HEK293 (cell line): ENCODE data around the gene SECTM1.

Source experiments
- FEZF1 ChIP-seq: fragments of 450-650 bp; formaldehyde crosslinking; IDR thresholded peaks from 2 replicates; pipeline ENCODE4 v1.5.1; 2016; ENCODE audit warnings: missing biosample characterization, missing genetic modification characterization
- HIC1 ChIP-seq: fragments of 450-650 bp; formaldehyde crosslinking; IDR thresholded peaks from 2 replicates; pipeline ENCODE4 v1.5.1; 2016; ENCODE audit warnings: missing biosample characterization, missing genetic modification characterization
- HOXA7 ChIP-seq: sonication (generic); formaldehyde crosslinking; IDR thresholded peaks from 2 replicates; pipeline ENCODE4 v1.8.1; 2022; ENCODE audit warnings: missing genetic modification reagents, borderline replicate concordance
- KLF9 ChIP-seq: fragments of 450-650 bp; formaldehyde crosslinking; IDR thresholded peaks from 2 replicates; pipeline ENCODE4 v1.5.1; 2016; ENCODE audit warnings: missing biosample characterization, missing genetic modification characterization, low read depth
- OVOL3 ChIP-seq: fragments of 450-650 bp; formaldehyde crosslinking; IDR thresholded peaks from 2 replicates; pipeline ENCODE4 v1.5.1; 2016; ENCODE audit warnings: missing biosample characterization, missing genetic modification characterization
- PATZ1 ChIP-seq: fragments of 450-650 bp; formaldehyde crosslinking; IDR thresholded peaks from 2 replicates; pipeline ENCODE4 v1.5.1; 2016; ENCODE audit warnings: missing biosample characterization, missing genetic modification characterization
- ZBTB48 ChIP-seq: fragments of 450-650 bp; formaldehyde crosslinking; IDR thresholded peaks from 2 replicates; pipeline ENCODE4 v1.5.1; 2016; ENCODE audit warnings: missing biosample characterization, missing genetic modification characterization
- ZBTB6 ChIP-seq: fragments of 450-650 bp; formaldehyde crosslinking; IDR thresholded peaks from 2 replicates; pipeline ENCODE4 v1.5.1; 2017; ENCODE audit warnings: missing biosample characterization, missing genetic modification characterization
- ZFP41 ChIP-seq: fragments of 450-650 bp; formaldehyde crosslinking; IDR thresholded peaks from 2 replicates; pipeline ENCODE4 v1.5.1; 2016; ENCODE audit warnings: missing biosample characterization, missing genetic modification characterization, borderline replicate concordance
- ZNF112 ChIP-seq: fragments of 450-650 bp; formaldehyde crosslinking; IDR thresholded peaks from 2 replicates; pipeline ENCODE4 v1.5.0; 2017; ENCODE audit warnings: missing biosample characterization, missing genetic modification characterization
- ZNF114 ChIP-seq: fragments of 450-650 bp; formaldehyde crosslinking; IDR thresholded peaks from 2 replicates; pipeline ENCODE4 v1.5.0; 2017; ENCODE audit warnings: missing biosample characterization, missing genetic modification characterization
- ZNF121 ChIP-seq: fragments of 450-650 bp; formaldehyde crosslinking; IDR thresholded peaks from 2 replicates; pipeline ENCODE4 v1.5.1; 2016; ENCODE audit warnings: missing biosample characterization, missing genetic modification characterization
- ZNF146 ChIP-seq: fragments of 450-650 bp; formaldehyde crosslinking; IDR thresholded peaks from 2 replicates; pipeline ENCODE4 v1.5.1; 2016; ENCODE audit warnings: missing biosample characterization, missing genetic modification characterization
- ZNF174 ChIP-seq: fragments of 450-650 bp; formaldehyde crosslinking; IDR thresholded peaks from 2 replicates; pipeline ENCODE4 v1.5.0; 2017; ENCODE audit warnings: missing biosample characterization, mild to moderate bottlenecking, missing genetic modification characterization
- ZNF2 ChIP-seq: fragments of 450-650 bp; formaldehyde crosslinking; IDR thresholded peaks from 2 replicates; pipeline ENCODE4 v1.5.1; 2016; ENCODE audit warnings: missing biosample characterization, missing genetic modification characterization
- ZNF274 ChIP-seq, 2 experiments: fragments of 200-500 bp in 1 of 2; fragments of 450-650 bp in 1 of 2; sonication (Bioruptor generic) in 1 of 2; formaldehyde crosslinking in 1 of 2; IDR thresholded peaks; 2 replicates each; pipeline versions ENCODE4 v1.5.1 to v1.6.1; 2014 to 2016; ENCODE audit warnings: borderline replicate concordance in 1 of 2, inconsistent platforms in 1 of 2, low read length in 1 of 2, missing biosample characterization in 1 of 2, missing genetic modification characterization in 1 of 2
- ZNF280C ChIP-seq: fragments of 450-650 bp; formaldehyde crosslinking; IDR thresholded peaks from 2 replicates; pipeline ENCODE4 v1.5.1; 2016; ENCODE audit warnings: missing biosample characterization, missing genetic modification characterization
- ZNF311 ChIP-seq: fragments of 450-650 bp; formaldehyde crosslinking; IDR thresholded peaks from 2 replicates; pipeline ENCODE4 v1.5.1; 2017; ENCODE audit warnings: missing biosample characterization, missing genetic modification characterization, borderline replicate concordance
- ZNF335 ChIP-seq: fragments of 450-650 bp; formaldehyde crosslinking; conservative IDR thresholded peaks from 2 replicates; pipeline ENCODE4 v1.5.1; 2016; ENCODE audit warnings: missing biosample characterization, missing genetic modification characterization
- ZNF404 ChIP-seq: fragments of 450-650 bp; formaldehyde crosslinking; IDR thresholded peaks from 2 replicates; pipeline ENCODE4 v1.5.1; 2017; ENCODE audit warnings: missing biosample characterization, missing genetic modification characterization
- ZNF423 ChIP-seq: fragments of 450-650 bp; formaldehyde crosslinking; IDR thresholded peaks from 2 replicates; pipeline ENCODE4 v1.5.1; 2016; ENCODE audit warnings: missing biosample characterization, missing genetic modification characterization
- ZNF433 ChIP-seq: fragments of 450-650 bp; formaldehyde crosslinking; IDR thresholded peaks from 2 replicates; pipeline ENCODE4 v1.5.1; 2016; ENCODE audit warnings: missing biosample characterization, missing genetic modification characterization, low read depth
- ZNF48 ChIP-seq: fragments of 450-650 bp; formaldehyde crosslinking; IDR thresholded peaks from 2 replicates; pipeline ENCODE4 v1.5.1; 2016; ENCODE audit warnings: missing biosample characterization, missing genetic modification characterization
- ZNF544 ChIP-seq: fragments of 450-650 bp; formaldehyde crosslinking; IDR thresholded peaks from 2 replicates; pipeline ENCODE4 v1.5.0; 2017; ENCODE audit warnings: missing biosample characterization, missing genetic modification characterization
- ZNF596 ChIP-seq: fragments of 450-650 bp; IDR thresholded peaks from 2 replicates; pipeline ENCODE4 v1.5.0; 2018; ENCODE audit warnings: missing biosample characterization, mild to moderate bottlenecking, missing genetic modification characterization, moderate library complexity
- ZNF626 ChIP-seq: fragments of 450-650 bp; sonication (Bioruptor Pico); formaldehyde crosslinking; IDR thresholded peaks from 2 replicates; pipeline ENCODE4 v1.5.1; 2018; ENCODE audit warnings: missing biosample characterization, missing genetic modification characterization, inconsistent platforms
- ZNF654 ChIP-seq: fragments of 450-650 bp; formaldehyde crosslinking; IDR thresholded peaks from 2 replicates; pipeline ENCODE4 v1.5.1; 2016; ENCODE audit warnings: low read depth, missing biosample characterization, missing genetic modification characterization
- ZNF658 ChIP-seq: fragments of 450-650 bp; formaldehyde crosslinking; IDR thresholded peaks from 2 replicates; pipeline ENCODE4; 2016; ENCODE audit warnings: missing biosample characterization, missing genetic modification characterization
- ZNF768 ChIP-seq: fragments of 450-650 bp; formaldehyde crosslinking; IDR thresholded peaks from 2 replicates; pipeline ENCODE4 v1.5.1; 2018; ENCODE audit warnings: missing biosample characterization, mild to moderate bottlenecking, missing genetic modification characterization
- ZNF792 ChIP-seq: fragments of 450-650 bp; formaldehyde crosslinking; IDR thresholded peaks from 2 replicates; pipeline ENCODE4 v1.5.1; 2016; ENCODE audit warnings: missing biosample characterization, missing genetic modification characterization
- ZNF830 ChIP-seq: fragments of 450-650 bp; IDR thresholded peaks from 2 replicates; pipeline ENCODE4 v1.5.0; 2018; ENCODE audit warnings: missing biosample characterization, missing genetic modification characterization, low read depth, mild to moderate bottlenecking, moderate library complexity
- ZNF837 ChIP-seq: fragments of 450-650 bp; formaldehyde crosslinking; IDR thresholded peaks from 2 replicates; pipeline ENCODE4 v1.5.1; 2016; ENCODE audit warnings: missing biosample characterization, missing genetic modification characterization
- ZSCAN16 ChIP-seq: fragments of 450-650 bp; formaldehyde crosslinking; IDR thresholded peaks from 2 replicates; pipeline ENCODE4 v1.5.1; 2016; ENCODE audit warnings: missing biosample characterization, missing genetic modification characterization
- ZSCAN23 ChIP-seq: fragments of 450-650 bp; formaldehyde crosslinking; IDR thresholded peaks from 2 replicates; pipeline ENCODE4 v1.5.1; 2016; ENCODE audit warnings: missing biosample characterization, missing genetic modification characterization

Gene SECTM1

GRCh38 chr17:82330322-82331239, 3.0 kb downstream of the SECTM1 start (continued):
- TF ChIP-seq ZNF274 (IDR thresholded peaks at IDR 0.05; ENCODE audit: low read length) (no peak), ZNF274 (tag by site-specific recombination; IDR thresholded peaks at IDR 0.05; ENCODE audit: borderline replicate concordance) (no peak), ZNF48 (tag by site-specific recombination) (no peak), ZSCAN23 (tag by site-specific recombination) (no peak), ZNF626 (tag by site-specific recombination) (no peak), HOXA7 (no peak), ZNF837 (tag by site-specific recombination) (no peak), OVOL3 (no peak), KLF9 (tag by site-specific recombination) (no peak), ZNF174 (tag by site-specific recombination) (no peak), ZNF114 (tag by site-specific recombination) (no peak), ZNF544 (no peak), FEZF1 (tag by site-specific recombination) (no peak), ZFP41 (tag by site-specific recombination) (no peak), HIC1 (tag by site-specific recombination) (peak; percentile 48; the same call in 1 of the 2 replicates), ZNF121 (tag by site-specific recombination) (no peak), ZNF654 (tag by site-specific recombination) (no peak), ZNF335 (peak; percentile 69), ZSCAN16 (tag by site-specific recombination) (no peak), ZNF596 (tag by site-specific recombination) (no peak), ZBTB6 (tag by site-specific recombination) (peak; percentile 85), ZNF830 (tag by site-specific recombination) (no peak), ZNF2 (tag by site-specific recombination) (no peak), ZNF404 (tag by site-specific recombination) (no peak), ZNF311 (tag by site-specific recombination) (no peak), ZNF433 (no peak), ZNF280C (tag by site-specific recombination) (no peak), ZBTB48 (tag by site-specific recombination) (peak; percentile 72; the same call in 1 of the 2 replicates), ZNF146 (tag by site-specific recombination) (no peak), PATZ1 (peak; percentile 92), ZNF423 (tag by site-specific recombination) (peak; percentile 89), ZNF658 (no peak), ZNF768 (tag by site-specific recombination) (no peak), ZNF112 (tag by site-specific recombination) (no peak), ZNF792 (tag by site-specific recombination) (no peak)
